Spleen (tissue), 13 donors: ENCODE results near the gene ZDHHC9. TPM values are rescaled to one million over a fixed set of nuclear protein-coding genes. Genes with fewer than 3 reads are reported as not detected.

ENCODE experiments used
- DNase-seq: peaks from one replicate; pipeline ENCODE4 v3.0.0-alpha.2; 2020
- H3K27ac ChIP-seq, 8 donors: fragments of 200-600 bp; sonication (generic) in 7 of 8; 1 replicate in 4 of 8; 2 replicates in 4 of 8; pipeline versions ENCODE4 v1.5.0 to v1.8.0; 2016 to 2021; ENCODE audit warnings: inconsistent platforms in 4 of 8, mild to moderate bottlenecking in 4 of 8, moderate library complexity in 1 of 8
- H3K27me3 ChIP-seq, 7 donors: fragments of 200-600 bp; sonication (generic) in 6 of 7; replicated peaks in 1 of 7; 1 replicate in 4 of 7; 2 replicates in 3 of 7; pipeline versions ENCODE4 v1.5.0 to v1.8.0; 2016 to 2021; ENCODE audit warnings: inconsistent platforms in 3 of 7, mild to moderate bottlenecking in 1 of 7
- H3K36me3 ChIP-seq, 6 donors: fragments of 200-600 bp; sonication (generic) in 5 of 6; 1 replicate in 4 of 6; 2 replicates in 2 of 6; pipeline versions ENCODE4 v1.5.0 to v1.8.0; 2016 to 2021; ENCODE audit warnings: inconsistent platforms in 2 of 6
- H3K4me1 ChIP-seq, 6 donors: fragments of 200-600 bp; sonication (generic) in 5 of 6; 1 replicate in 3 of 6; 2 replicates in 3 of 6; pipeline versions ENCODE4 v1.5.0 to v1.8.0; 2016 to 2021; ENCODE audit warnings: inconsistent platforms in 3 of 6
- H3K4me3 ChIP-seq, 8 donors: fragments of 200-600 bp; sonication (generic) in 7 of 8; 1 replicate in 4 of 8; 2 replicates in 4 of 8; pipeline versions ENCODE4 v1.5.0 to v1.8.0; 2016 to 2021; ENCODE audit warnings: inconsistent platforms in 4 of 8, mild to moderate bottlenecking in 4 of 8, moderate library complexity in 2 of 8
- H3K9me3 ChIP-seq, 8 donors: fragments of 200-600 bp; sonication (generic) in 7 of 8; 1 replicate in 4 of 8; 2 replicates in 4 of 8; pipeline versions ENCODE4 v1.5.0 to v1.8.0; 2016 to 2021; ENCODE audit warnings: inconsistent platforms in 4 of 8
- CTCF ChIP-seq, 11 experiments: fragments of 200-600 bp in 7 of 11; fragments of 450-650 bp in 4 of 11; sonication (generic) in 4 of 11; IDR thresholded peaks in 8 of 11; conservative IDR thresholded peaks in 3 of 11; 1 replicate in 7 of 11; 2 replicates in 4 of 11; pipeline versions ENCODE4 v1.4.0 to v1.8.0; 2016 to 2021; ENCODE audit warnings: antibody characterized with exemption in 11 of 11, inconsistent platforms in 4 of 11, mild to moderate bottlenecking in 1 of 11
- POLR2A ChIP-seq, 3 donors: fragments of 450-650 bp; IDR thresholded peaks; one replicate each; pipeline ENCODE4 v1.5.1; 2017; ENCODE audit warnings: antibody characterized with exemption in 3 of 3, mild to moderate bottlenecking in 1 of 3
- POLR2AphosphoS5 ChIP-seq, 3 donors: sonication (generic); formaldehyde crosslinking; IDR thresholded peaks; one replicate each; pipeline ENCODE4 v1.5.1; 2017; ENCODE audit warnings: antibody characterized with exemption in 3 of 3
- WGBS, 5 donors: extraction: QIAGEN DNeasy Blood & Tissue Kit in 3 of 5; methylation state at CpG; one replicate each; pipeline versions ENCODE4 v1.1.5 to v1.1.7; 2013 to 2018; 5-methylcytosine and 5-hydroxymethylcytosine counted together
- intact Hi-C: fragments of 100-400 bp; cut with DNase I; formaldehyde crosslinking; loops from one replicate; pipeline ENCODE4 v1.15.0; 2023; ENCODE audit warnings: low total_unique reads
- long read RNA-seq, 2 donors: transcript quantifications; one replicate each; lab custom pipeline, GENCODE V29; 2026
- polyA plus RNA-seq, 3 donors: library from polyadenylated mRNA; stranded (reverse); fragments of 200-250 nt; gene quantifications; one replicate each; pipeline ENCODE4 v1.2.1, GENCODE V29; 2013
- total RNA-seq, 7 donors: library from RNA; depleted of rRNA in 3 of 7; stranded (reverse); fragments of >200 nt in 3 of 7; fragmentation: NEBNext Ultra II Directional in 4 of 7; extraction: Animal tissue kit (Norgen Biotek cat#: 25700) in 4 of 7; gene quantifications; one replicate each; pipeline versions ENCODE4 v1.1.0 to v1.2.1, GENCODE V29; 2016 to 2021
- donor health status: healthy with polysubstance abuse.
- donor health status: DM: no; HTN: no; CAD: no; lungs with moderate emphysema.
- donor health status: DM: no; HTN: no; CAD: no.
- donor health status: Bipolar disorder and iron deficiency.
- donor health status: healthy.
- donor health status: DM: no; HTN: no; CAD: no.
- donor health status: DM: yes; HTN: yes; CAD: no.

Gene ZDHHC9
- total RNA-seq (1 to 10 TPM; 4.9 to 9.2 (median 5.9) TPM), polyA plus RNA-seq (1 to 10 TPM; 1.2 to 1.9 (median 1.9) TPM)
- long read RNA-seq, donor 1, full-length matches to known transcripts = 5 of 5 reads
- long read RNA-seq, donor 1, partial matches to known transcripts = 0 of 5 reads
- long read RNA-seq, donor 1, other reads (novel, unspliced or antisense) = 0 of 5 reads
- long read RNA-seq, donor 2, full-length matches to known transcripts = 1 of 1 reads
- long read RNA-seq, donor 2, partial matches to known transcripts = 0 of 1 reads
- long read RNA-seq, donor 2, other reads (novel, unspliced or antisense) = 0 of 1 reads

GRCh38 chrX:129843459-129844306 is at the start of gene ZDHHC9:
TSS of gene ZDHHC9 (minus strand) at chrX:129843886. CDS start at chrX:129841945, 1,941 bp downstream.
- no peaks in the 10 kb centered on the region for H3K27me3 ChIP-seq
- peak within 1 kb of the TSS; percentile 51 to 87 (median 64) for H3K4me3 ChIP-seq
- peak within 1 kb of the TSS in 7 of 8 donors; percentile 19 to 80 (median 72) for H3K27ac ChIP-seq
- no peaks in the 10 kb centered on the region for H3K36me3 ChIP-seq
- TF ChIP-seq POLR2A (IDR thresholded peaks at IDR 0.05) (no peak), CTCF (IDR thresholded peaks at IDR 0.05 in 8 of 11, conservative IDR thresholded peaks at IDR 0.05 in 3 of 11) (peak in 1 of 11 experiments; percentile 7), POLR2AphosphoS5 (IDR thresholded peaks at IDR 0.05) (peak; percentile 32 to 72 (median 71))
- peak; percentile 94 for DNase-seq
- peaks cover 0 to 14% (median 6%) of the 10 kb centered on the region in 6 donors for H3K4me1 ChIP-seq
- intact Hi-C loops = no loop called here
- WGBS, 5 donors = 0 to 43% (median 0%) methylated on average over 28 to 72 of the region's 72 CpGs
- H3K9me3 ChIP-seq = no peaks in the 10 kb centered on the region

GRCh38 chrX:129877401-129877800 is 33.7 kb upstream of the ZDHHC9 start:
- Histone ChIP-seq H3K27me3 (peaks cover 0 to 5% (median 0%) of the 10 kb centered on the region in 7 donors), H3K4me3 (no peak overlapping the region), H3K27ac (no peak overlapping the region), H3K4me1 (no peaks in the 10 kb centered on the region), H3K36me3 (no peaks in the 10 kb centered on the region), H3K9me3 (no peaks in the 10 kb centered on the region)
- intact Hi-C loops = no loop called here
- WGBS, 5 donors = 74 to 96% (median 86%) methylated on average over 5 of the region's 5 CpGs
- TF ChIP-seq POLR2A (IDR thresholded peaks at IDR 0.05) (no peak), POLR2AphosphoS5 (IDR thresholded peaks at IDR 0.05) (no peak), CTCF (IDR thresholded peaks at IDR 0.05 in 8 of 11, conservative IDR thresholded peaks at IDR 0.05 in 3 of 11) (no peak)
- no peak for DNase-seq

- H3K27ac ChIP-seq = no peak overlapping the region
- intact Hi-C loops = no loop called here
- H3K4me1 ChIP-seq = no peaks in the 10 kb centered on the region
- H3K27me3 ChIP-seq = peaks cover 0 to 5% (median 0%) of the 10 kb centered on the region in 7 donors
- 40 to 80% (median 46%) methylated on average over 1 to 4 of the region's 4 CpGs for WGBS, 5 donors
- no peak for DNase-seq
- H3K36me3 ChIP-seq = no peaks in the 10 kb centered on the region
- TF ChIP-seq POLR2AphosphoS5 (IDR thresholded peaks at IDR 0.05) = no peak
- TF ChIP-seq POLR2A (IDR thresholded peaks at IDR 0.05) = no peak
- TF ChIP-seq CTCF (IDR thresholded peaks at IDR 0.05 in 8 of 11, conservative IDR thresholded peaks at IDR 0.05 in 3 of 11) = no peak
- no peak overlapping the region for H3K4me3 ChIP-seq
- H3K9me3 ChIP-seq = no peaks in the 10 kb centered on the region
Observed at GRCh38 chrX:129876771-129877305, 33.2 kb upstream of the ZDHHC9 start.
